HG02973 (cell line): Measurements from ENCODE around the gene TRIM47.

Experiments
- ATAC-seq: cut with Tn5 transposase; IDR thresholded peaks from one replicate; pipeline ENCODE4 v1.9.1; 2021; ENCODE audit warnings: moderate library complexity; ENCODE audit not compliant: unreplicated experiment

Gene TRIM47

GRCh38 chr17:75878174-75878998 lies at the start of gene TRIM47:
TSS of gene TRIM47 (minus strand) at chr17:75878581. CDS start at chr17:75878548, 33 bp downstream.
- ATAC-seq, result no peak

DNA sequence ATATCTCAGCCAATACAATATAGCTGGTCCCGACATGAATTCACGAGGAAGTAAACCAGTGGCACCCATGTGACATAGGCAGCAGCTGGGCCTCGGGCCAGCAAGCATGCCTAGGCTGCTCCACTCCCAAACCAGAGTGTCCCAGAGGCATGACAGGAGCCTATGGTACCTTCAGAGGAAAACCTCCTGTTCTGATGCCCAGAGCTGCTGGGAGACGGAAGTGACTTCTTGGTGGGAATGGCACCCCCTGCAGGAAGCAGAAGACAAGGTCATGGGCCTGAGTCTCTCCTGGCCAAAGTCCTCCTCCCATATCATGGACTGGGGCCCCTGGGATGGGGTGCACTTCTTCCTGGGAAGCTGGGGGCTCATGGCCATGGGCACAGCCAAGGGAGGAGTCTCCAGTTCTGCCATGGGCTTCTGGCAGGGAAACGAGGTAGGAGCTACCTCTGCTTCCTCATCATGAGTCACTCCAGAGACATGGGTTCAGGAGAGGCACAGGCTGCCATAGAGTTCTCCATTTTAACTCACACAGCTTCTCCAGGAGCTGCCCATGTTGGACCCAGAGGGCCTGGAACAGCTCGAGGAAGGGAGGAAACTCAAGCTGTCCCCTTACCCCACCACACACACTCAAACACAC lies 49.0 kb upstream of the TRIM47 start:
- no peak for ATAC-seq

GRCh38 chr17:75926456-75926855 lies 48.1 kb upstream of the TRIM47 start:
- no peak for ATAC-seq

DNA sequence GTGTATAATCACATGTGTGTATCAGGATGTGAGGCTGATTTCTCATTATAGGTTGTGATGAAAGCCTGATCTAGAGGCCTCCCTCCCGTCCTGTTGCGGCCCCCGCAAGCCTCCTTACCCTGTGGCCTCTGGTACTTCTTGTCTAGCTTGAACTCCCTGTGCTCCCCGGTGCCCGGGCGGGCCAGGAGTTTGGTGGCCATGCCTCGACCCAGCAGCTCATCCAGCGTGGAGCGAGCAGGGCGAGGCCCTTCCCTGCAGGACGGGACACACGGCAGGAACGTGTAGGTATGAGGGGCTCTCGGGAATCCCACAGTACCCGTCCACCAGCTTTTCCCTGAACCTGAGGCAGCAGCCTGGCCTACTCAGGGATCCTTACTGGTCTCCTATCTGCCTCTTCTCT lies 47.5 kb upstream of the TRIM47 start:
- no peak for ATAC-seq

DNA sequence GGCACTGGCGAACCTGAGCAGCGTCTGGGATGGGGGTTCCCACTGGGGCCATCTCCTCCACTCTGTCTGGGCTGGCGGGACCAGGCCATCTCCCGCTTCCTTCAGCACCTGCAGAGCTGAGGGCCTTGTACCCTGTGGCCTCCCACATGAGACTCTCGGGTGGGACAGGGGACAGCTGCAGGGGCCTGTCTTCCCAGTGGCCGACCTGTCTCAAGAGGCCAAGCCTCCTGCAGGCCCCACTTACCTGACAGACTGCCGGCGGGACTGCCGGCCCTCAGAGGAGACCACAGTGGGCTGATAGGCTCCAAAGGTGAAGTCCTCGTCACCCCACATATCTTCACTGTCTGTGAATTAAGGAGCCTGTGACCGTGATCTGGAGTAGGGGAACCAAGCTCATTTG lies 46.7 kb upstream of the TRIM47 start:
- no peak for ATAC-seq

- ATAC-seq, result no peak
These were observed 44.8 kb upstream of the TRIM47 start for GRCh38 chr17:75922963-75923874.

DNA sequence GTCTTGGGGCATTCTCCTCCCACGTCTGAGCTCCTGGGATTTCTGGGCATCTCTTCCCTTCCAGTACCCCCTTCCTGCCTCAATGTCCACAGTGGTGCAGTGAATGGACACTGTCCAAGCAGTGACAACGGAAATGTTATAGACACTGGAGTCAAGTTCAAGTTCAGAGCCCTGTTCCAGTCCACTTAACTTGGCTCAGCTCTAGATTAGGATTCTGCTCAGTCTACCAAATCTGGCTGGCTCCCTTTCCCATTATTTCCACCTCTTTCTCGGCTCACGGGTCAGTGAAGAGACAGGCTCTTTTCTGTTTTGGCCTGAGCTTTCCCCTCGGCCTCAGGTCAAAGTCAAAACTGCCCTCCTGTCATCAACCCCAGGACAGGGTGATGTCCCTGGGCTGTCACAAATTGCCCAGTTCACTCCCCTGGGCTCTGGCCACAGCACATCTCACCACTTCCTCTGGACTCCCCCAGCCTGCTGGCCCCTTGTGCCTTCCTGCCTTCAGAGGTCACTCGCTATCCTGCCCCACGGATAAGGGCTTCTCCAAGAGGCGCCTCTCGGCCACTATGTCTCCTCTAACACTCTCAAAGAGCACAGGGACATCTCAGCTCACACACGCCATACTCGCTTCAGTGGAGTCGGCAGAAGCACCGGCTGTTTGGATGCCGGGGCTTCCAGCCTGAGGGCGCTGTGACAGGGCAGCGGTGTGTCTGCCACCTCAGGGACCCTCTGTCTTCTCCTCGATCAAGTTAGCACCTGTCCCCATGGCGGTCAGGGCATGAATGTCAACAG lies 44.0 kb upstream of the TRIM47 start:
- no peak for ATAC-seq

GRCh38 chr17:75921596-75921995 lies 43.2 kb upstream of the TRIM47 start:
- ATAC-seq, result no peak

DNA sequence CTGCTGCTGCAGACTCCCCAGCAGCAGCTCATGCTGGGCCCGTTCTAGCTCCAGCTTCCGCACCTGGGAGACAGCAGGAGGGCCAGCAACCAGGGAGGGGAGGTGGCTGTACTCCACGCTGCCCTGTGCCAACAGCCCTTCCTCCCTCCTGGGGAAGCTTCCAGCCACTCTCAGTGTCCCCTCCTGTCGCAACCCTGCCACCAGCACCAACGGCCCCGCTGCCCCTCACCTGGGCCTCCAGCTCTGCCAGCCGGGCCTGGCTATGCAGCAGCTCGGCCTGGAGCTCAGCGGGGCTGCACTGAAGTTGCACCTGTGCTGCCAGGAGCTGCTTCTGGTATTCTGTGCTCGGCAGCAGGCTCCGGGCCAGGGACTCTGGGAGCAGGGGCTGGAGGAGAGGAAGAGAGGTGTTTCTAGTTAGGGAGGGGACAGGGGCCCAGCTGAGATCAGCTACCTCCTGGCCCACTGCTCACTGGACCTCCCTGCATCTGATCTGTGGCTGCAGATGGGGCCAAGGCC lies 41.7 kb upstream of the TRIM47 start:
- no peak for ATAC-seq

DNA sequence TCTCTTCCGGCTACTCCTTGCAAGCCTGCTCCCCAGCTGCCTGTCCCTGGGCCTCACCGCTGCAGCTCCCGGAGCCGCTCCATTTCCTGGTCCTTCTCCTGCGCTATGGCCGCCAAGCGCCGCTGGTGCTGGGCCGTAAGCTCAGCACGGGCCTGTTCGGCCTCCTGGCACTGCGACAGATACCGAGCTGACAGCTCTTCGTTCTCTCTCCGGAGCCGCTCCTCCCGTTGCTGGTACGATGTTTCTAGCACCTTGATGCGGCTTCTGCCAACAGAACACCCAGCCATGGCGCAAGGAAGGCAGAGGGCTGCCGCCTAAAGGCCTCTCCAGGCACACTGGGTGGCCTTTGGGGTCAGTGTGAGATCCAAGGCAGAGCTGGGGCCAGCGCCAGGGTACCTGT lies 41.2 kb upstream of the TRIM47 start:
- ATAC-seq, result no peak

DNA sequence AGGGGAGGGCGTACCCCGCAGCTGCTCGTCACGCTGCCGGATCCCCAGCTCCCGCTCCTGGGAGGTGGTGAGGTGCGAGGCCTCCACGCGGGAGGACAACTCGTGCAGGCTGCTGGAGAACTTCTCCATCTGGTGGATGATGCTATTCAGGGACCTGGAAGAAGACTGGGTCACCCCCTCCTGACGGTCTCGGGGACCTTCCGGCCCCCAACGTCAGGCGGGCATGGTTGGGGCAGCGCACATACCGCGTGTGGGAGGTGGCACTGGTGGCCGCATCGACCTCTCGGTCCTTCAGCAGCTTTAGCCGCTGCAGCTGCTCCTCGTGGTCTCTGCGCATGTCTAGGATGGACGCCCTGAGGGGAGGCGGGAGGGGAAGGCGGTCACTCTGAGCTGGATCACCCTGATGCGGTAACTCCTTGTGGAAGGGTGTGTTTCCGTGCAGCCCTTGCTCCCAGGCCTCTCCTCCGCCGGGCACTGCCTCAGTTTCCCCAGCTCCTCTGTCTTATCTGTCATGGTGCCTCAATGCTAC lies 39.6 kb upstream of the TRIM47 start:
- ATAC-seq, result no peak

DNA sequence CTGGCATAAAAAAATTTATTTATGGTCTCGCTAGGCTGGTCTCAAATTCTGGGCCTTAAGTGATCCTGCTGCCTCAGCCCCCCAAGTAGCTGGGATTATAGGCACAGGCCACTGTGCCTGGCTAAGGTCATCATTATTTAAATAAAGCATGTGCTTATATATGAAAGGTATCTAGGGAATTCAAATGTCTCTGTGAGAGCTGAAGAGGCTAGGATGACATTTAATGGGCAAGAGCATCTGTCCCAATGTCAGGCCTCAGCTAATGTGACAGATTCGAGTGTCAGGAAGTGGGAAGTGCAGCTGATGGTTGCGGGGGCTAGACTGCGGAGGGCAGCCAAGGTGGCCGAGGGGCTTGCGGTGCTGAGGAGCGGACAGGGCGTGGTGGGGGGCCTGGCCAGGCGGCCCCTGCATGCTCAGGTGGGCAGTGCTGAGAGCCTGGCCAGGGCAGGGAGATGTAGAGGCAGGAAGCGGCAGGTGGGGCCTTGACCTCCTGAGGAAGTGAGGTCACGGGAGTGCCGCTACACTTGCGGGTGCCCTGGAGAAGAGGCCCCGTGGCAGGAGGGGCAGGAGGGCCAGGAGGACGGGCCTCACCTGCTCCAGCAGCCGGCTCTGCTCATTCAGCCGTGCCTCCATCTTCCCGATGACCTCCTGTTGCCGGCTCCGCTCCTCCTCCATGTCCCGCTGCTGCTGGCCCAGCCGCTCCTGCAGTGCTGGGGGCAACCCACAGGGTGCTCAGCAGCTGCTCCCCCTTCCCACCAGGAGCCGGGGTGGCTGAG lies 38.9 kb upstream of the TRIM47 start:
- no peak for ATAC-seq

DNA sequence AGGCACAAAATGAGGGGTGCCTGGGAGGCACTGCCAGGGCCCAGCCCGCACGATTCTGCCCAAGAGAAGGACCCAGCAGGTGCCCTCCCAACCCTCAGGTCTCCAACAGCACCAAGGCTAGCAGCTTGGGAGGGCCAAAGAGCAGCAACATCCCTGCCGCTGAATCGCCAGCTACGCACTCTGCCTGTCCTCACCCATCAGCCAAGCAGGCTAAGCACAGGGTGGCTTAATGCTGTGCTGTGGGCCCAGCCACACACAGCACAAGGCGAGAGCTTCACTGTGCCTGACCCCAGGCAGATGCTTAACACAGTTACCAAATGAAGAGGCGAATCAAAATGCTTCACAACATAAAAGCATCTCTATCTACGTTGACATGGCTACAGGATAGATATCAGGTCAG lies 36.9 kb upstream of the TRIM47 start:
- no peak for ATAC-seq

DNA sequence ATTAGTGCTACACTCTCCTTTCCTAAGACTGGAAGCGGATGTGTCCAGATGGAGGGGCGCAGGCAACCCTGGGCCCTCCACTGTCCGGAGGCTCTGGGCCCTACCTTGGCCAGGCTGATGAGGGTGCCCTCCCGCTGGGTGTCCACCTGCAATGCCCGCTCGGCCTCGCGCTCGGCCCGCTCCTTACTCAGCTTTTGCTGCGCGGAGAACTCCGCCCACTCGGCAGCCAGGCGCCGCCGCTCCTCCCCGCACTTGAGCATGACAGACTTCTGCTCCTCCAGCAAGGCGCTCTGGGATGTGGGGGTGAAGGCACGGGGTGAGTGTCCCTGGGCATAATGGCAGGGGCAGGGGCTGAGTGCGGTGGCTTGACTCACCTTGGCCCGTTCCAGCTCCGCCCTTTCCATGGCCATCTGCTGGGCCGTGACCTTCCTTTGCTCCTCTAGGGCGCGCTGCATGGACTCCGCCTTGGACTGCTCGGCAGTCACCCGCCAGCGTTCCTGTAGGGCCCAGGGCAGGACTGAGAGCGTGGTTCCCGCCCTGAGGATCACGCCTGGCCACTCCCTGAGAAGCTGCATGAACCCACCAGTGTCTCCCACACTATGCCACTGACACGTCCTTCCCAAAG lies 36.4 kb upstream of the TRIM47 start:
- no peak for ATAC-seq

DNA sequence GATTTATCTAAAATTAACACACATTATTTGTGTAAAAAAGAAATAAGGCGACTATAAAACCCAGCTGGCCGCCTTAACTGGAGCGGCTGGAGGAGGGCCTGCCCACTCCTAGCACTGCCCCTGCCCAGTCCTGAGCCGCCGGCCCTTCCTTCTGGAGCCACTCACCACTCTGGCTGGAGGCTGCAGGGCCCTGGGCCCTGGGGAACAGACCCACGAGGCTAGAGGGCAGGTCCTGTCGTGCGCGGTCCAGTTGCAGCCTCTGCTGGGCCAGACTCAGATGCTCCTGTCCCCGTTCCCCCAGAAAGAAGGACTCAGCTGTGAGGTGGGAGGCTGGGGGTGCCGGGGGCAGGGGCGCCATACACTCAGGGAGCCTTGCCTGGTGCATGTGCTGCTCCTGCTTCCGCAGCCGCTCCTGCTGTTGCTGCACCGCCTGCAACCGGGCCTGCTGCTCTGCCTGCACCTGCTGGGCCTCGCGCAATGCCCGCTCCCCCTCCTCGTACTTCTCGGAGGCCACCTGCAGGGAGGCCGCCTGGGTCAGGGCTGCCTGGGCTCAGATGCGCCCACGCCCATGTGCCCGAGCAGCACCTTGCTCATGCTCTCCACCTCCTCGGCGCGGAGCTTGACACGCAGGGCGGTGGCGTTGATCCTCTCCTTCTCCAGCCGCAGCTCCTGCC lies 35.3 kb upstream of the TRIM47 start:
- no peak for ATAC-seq

DNA sequence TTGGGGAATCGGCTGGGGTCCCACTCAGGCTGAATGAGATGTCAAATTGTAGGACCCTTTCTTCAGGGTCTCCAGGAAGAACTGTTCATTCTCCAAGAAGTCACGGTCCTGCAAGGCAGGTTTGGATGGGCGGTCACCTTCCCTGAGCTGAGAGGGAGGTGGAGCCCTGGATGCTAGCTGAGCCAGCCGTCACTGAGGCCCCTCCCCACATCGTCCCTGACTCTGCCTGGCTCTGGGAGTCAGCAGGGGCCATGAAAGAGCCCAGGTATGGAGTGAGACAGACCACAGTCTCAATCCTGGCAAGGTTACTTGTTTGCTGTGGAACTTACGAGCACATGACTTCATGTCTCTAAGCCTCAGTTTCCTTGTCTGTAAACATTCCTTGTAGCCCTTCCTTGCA lies 32.3 kb upstream of the TRIM47 start:
- no peak for ATAC-seq

DNA sequence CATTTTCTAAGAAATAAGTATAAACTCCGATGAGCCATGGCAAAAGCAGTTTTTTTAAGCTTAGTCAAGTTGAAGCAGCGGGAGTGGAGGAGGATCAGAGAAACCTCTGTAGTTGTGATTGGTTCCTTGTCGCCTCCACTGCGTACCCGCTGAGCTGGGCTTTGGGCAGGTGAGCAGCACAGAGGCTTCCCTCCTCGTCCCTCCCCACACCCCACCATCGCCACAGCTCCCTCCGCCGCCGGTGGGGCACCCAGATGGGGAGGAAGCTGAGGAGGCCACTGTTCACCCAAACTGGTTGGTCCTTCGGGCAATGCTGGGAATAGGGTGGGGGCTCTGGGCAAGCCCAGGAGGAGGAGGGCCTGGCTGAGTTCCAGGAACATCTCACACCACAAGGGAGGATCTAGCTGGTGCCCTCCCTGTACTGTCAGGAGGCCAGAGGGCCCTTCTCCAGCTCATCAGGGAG lies 31.5 kb upstream of the TRIM47 start:
- ATAC-seq, result no peak

GRCh38 chr17:75909051-75909811 lies 30.9 kb upstream of the TRIM47 start:
- no peak for ATAC-seq
